Progenitor cell of endocrine pancreas (in vitro differentiated cells): Measurements from ENCODE around the gene GALK2. TPM values are rescaled to one million over a fixed set of nuclear protein-coding genes. Genes with fewer than 3 reads are reported as not detected.

Source experiments
- DNase-seq: peaks from one replicate; pipeline ENCODE4 v3.0.0; 2021; ENCODE audit warnings: low spot score; ENCODE audit not compliant: unreplicated experiment
- H3K27ac Mint-ChIP-seq: 2 replicates; pipeline ENCODE4 v1.8.0; 2021; ENCODE audit warnings: mild to moderate bottlenecking, moderate library complexity, mixed read lengths
- H3K27me3 Mint-ChIP-seq: 2 replicates; pipeline ENCODE4 v1.8.0; 2021; ENCODE audit warnings: mixed read lengths
- H3K36me3 Mint-ChIP-seq: 2 replicates; pipeline ENCODE4 v1.8.0; 2022; ENCODE audit warnings: mixed read lengths; ENCODE audit not compliant: insufficient read depth
- H3K4me1 Mint-ChIP-seq: 2 replicates; pipeline ENCODE4 v1.8.0; 2021; ENCODE audit warnings: low read depth, mixed read lengths
- H3K4me3 Mint-ChIP-seq: 2 replicates; pipeline ENCODE4 v1.8.0; 2021; ENCODE audit warnings: low read depth, mild to moderate bottlenecking, moderate library complexity, mixed read lengths
- H3K9me3 Mint-ChIP-seq: 2 replicates; pipeline ENCODE4 v1.8.0; 2021; ENCODE audit warnings: low read depth, mixed read lengths
- CTCF ChIP-seq: fragments of 200-600 bp; sonication (generic); IDR thresholded peaks from one replicate; pipeline ENCODE4 v1.5.0; 2021; ENCODE audit warnings: antibody characterized with exemption, mild to moderate bottlenecking; ENCODE audit not compliant: unreplicated experiment
- total RNA-seq: library from RNA; stranded (reverse); gene quantifications from 2 replicates; pipeline ENCODE4 v1.2.1, GENCODE V29; 2021

Gene GALK2
- total RNA-seq, 1 donor from 2014 or later, result 21.1 TPM

GRCh38 chr15:49315391-49315823 lies 145.4 kb downstream of the GALK2 start:
- H3K4me3 Mint-ChIP-seq, result no peak overlapping the region
- TF ChIP-seq CTCF, result no peak
- peaks cover 1% of the 10 kb centered on the region for H3K4me1 Mint-ChIP-seq
- H3K9me3 Mint-ChIP-seq, result no peaks in the 10 kb centered on the region
- no peak for DNase-seq
- peaks cover 6% of the 10 kb centered on the region for H3K36me3 Mint-ChIP-seq
- H3K27ac Mint-ChIP-seq, result no peak overlapping the region
- H3K27me3 Mint-ChIP-seq, result no peaks in the 10 kb centered on the region

GRCh38 chr15:49320351-49320750 lies 150.3 kb downstream of the GALK2 start:
- no peak overlapping the region for H3K4me3 Mint-ChIP-seq
- no peak for TF ChIP-seq CTCF

GRCh38 chr15:49323207-49323606 lies 153.2 kb downstream of the GALK2 start:
- H3K27me3 Mint-ChIP-seq, result no peaks in the 10 kb centered on the region
- H3K36me3 Mint-ChIP-seq, result peaks cover 16% of the 10 kb centered on the region
- no peak overlapping the region for H3K4me3 Mint-ChIP-seq
- no peak overlapping the region for H3K27ac Mint-ChIP-seq
- no peaks in the 10 kb centered on the region for H3K4me1 Mint-ChIP-seq
- no peak for DNase-seq
- H3K9me3 Mint-ChIP-seq, result no peaks in the 10 kb centered on the region
- no peak for TF ChIP-seq CTCF

More at GRCh38 chr15:49320351-49320750, 150.3 kb downstream of the GALK2 start:
- no peak for DNase-seq
- H3K27ac Mint-ChIP-seq, result no peak overlapping the region
- peaks cover 15% of the 10 kb centered on the region for H3K36me3 Mint-ChIP-seq
- H3K27me3 Mint-ChIP-seq, result no peaks in the 10 kb centered on the region
- no peaks in the 10 kb centered on the region for H3K4me1 Mint-ChIP-seq
- H3K9me3 Mint-ChIP-seq, result no peaks in the 10 kb centered on the region

GRCh38 chr15:49327927-49328326 lies 157.9 kb downstream of the GALK2 start:
- DNase-seq, result no peak
- no peaks in the 10 kb centered on the region for H3K27me3 Mint-ChIP-seq
- no peak overlapping the region for H3K27ac Mint-ChIP-seq
- TF ChIP-seq CTCF, result no peak
- no peak overlapping the region for H3K4me3 Mint-ChIP-seq
- peaks cover 9% of the 10 kb centered on the region for H3K36me3 Mint-ChIP-seq
- no peaks in the 10 kb centered on the region for H3K4me1 Mint-ChIP-seq
- H3K9me3 Mint-ChIP-seq, result no peaks in the 10 kb centered on the region

- Mint-ChIP-seq H3K4me3 (no peak overlapping the region), H3K27me3 (no peaks in the 10 kb centered on the region), H3K9me3 (no peaks in the 10 kb centered on the region), H3K27ac (no peak overlapping the region), H3K36me3 (peaks cover 6% of the 10 kb centered on the region), H3K4me1 (no peaks in the 10 kb centered on the region)
- no peak for DNase-seq
- no peak for TF ChIP-seq CTCF
Observed at GRCh38 chr15:49328941-49329340, 158.9 kb downstream of the GALK2 start.
